Measurements from ENCODE around the gene ALDOB.
A peak's percentile ranks its signal among the peaks of the same experiment; 100 is the strongest.

The ALDOB gene

GRCh38 chr9:101455656-101456240 is 20.2 kb upstream of the ALDOB start:
- no peak for DNase-seq (ENCODE audit: low read depth)

GRCh38 chr9:101453776-101454570 is 18.4 kb upstream of the ALDOB start:
- DNase-seq (ENCODE audit: low read depth) = no peak

- no peak for DNase-seq (ENCODE audit: low read depth)
Observed at GRCh38 chr9:101451498-101451897, 15.9 kb upstream of the ALDOB start.

- DNase-seq (ENCODE audit: low read depth) = no peak
Observed at GRCh38 chr9:101450931-101451330, 15.4 kb upstream of the ALDOB start.

GRCh38 chr9:101449071-101449721 is 13.6 kb upstream of the ALDOB start:
- peak; percentile 24 for DNase-seq (ENCODE audit: low read depth)

GRCh38 chr9:101448680-101449070 is 13.1 kb upstream of the ALDOB start:
- no peak for DNase-seq (ENCODE audit: low read depth)

- DNase-seq (ENCODE audit: low read depth) = no peak
Observed at GRCh38 chr9:101446732-101447131, 11.2 kb upstream of the ALDOB start.

- no peak for DNase-seq (ENCODE audit: low read depth)
Observed at GRCh38 chr9:101445353-101446029, 9.9 kb upstream of the ALDOB start.

GRCh38 chr9:101443364-101443771 is 7.8 kb upstream of the ALDOB start:
- DNase-seq (ENCODE audit: low read depth) = no peak

GRCh38 chr9:101442736-101443135 is 7.2 kb upstream of the ALDOB start:
- no peak for DNase-seq (ENCODE audit: low read depth)

- no peak for DNase-seq (ENCODE audit: low read depth)
Observed at GRCh38 chr9:101442318-101442717, 6.7 kb upstream of the ALDOB start.

- no peak for DNase-seq (ENCODE audit: low read depth)
Observed at GRCh38 chr9:101440714-101441230, 5.2 kb upstream of the ALDOB start.

- no peak for DNase-seq (ENCODE audit: low read depth)
Observed at GRCh38 chr9:101438523-101438922, 2.9 kb upstream of the ALDOB start.

- no peak for DNase-seq (ENCODE audit: low read depth)
Observed at GRCh38 chr9:101437806-101438232, 2.2 kb upstream of the ALDOB start.

- DNase-seq (ENCODE audit: low read depth) = no peak
Observed at GRCh38 chr9:101434998-101435397, 576 bp downstream of the ALDOB start.

GRCh38 chr9:101433229-101433628 is 2.3 kb downstream of the ALDOB start:
- no peak for DNase-seq (ENCODE audit: low read depth)

GRCh38 chr9:101432740-101433139 is 2.8 kb downstream of the ALDOB start:
- no peak for DNase-seq (ENCODE audit: low read depth)

GRCh38 chr9:101432171-101432570 is 3.4 kb downstream of the ALDOB start:
- DNase-seq (ENCODE audit: low read depth) = no peak

- DNase-seq (ENCODE audit: low read depth) = no peak
Observed at GRCh38 chr9:101429736-101430135, 5.8 kb downstream of the ALDOB start.

GRCh38 chr9:101428909-101429308 is 6.7 kb downstream of the ALDOB start:
- no peak for DNase-seq (ENCODE audit: low read depth)

GRCh38 chr9:101427957-101428655 is 7.5 kb downstream of the ALDOB start:
- DNase-seq (ENCODE audit: low read depth) = no peak

GRCh38 chr9:101427358-101427757 is 8.2 kb downstream of the ALDOB start:
- DNase-seq (ENCODE audit: low read depth) = no peak

Data from T follicular helper cell (primary cell).